HG03097 (cell line): Measurements from ENCODE around the gene DNAJC17.

Experiments
- ATAC-seq: cut with Tn5 transposase; IDR thresholded peaks from one replicate; pipeline ENCODE4 v1.9.1; 2021; ENCODE audit not compliant: unreplicated experiment, low FRiP score

Gene DNAJC17

DNA sequence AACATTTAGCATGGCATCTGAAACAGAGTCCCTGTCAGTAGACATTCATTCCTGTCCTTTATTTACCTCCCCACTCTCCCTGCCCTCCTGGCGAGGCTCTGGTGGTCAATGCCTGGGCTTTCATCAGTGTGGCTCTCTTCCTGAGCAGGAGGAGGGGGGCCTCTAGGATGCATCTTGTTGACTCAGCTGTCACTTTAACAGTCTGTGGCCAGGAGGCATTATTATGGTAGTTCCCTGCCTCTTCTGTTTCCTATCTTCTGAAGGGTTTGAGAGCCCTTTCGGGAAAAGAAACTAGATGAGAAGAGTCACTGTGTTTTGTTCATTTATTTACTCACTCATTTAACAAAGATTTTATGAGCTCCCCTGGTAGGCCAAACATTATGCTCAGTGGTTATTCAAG lies 23.6 kb upstream of the DNAJC17 start:
- ATAC-seq, result no peak

DNA sequence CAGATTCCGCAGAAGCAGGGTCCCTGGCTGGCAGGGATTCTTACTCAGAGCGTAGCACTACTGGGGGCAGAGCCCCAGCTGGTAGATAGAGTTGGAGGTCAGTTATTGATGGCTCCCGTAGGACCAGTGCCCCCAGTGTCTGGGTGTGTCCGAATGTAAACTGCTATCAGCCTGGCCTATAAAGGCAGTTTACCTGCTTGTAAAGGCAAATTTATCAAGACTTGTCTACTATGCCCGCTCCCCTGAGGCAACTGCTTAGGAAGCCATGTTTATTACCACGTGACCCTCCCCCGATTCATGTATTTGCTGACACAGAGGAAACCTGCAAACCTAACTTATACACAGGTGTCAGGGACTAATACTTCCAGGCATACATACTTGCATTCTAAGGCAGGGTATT lies 21.8 kb upstream of the DNAJC17 start:
- no peak for ATAC-seq

DNA sequence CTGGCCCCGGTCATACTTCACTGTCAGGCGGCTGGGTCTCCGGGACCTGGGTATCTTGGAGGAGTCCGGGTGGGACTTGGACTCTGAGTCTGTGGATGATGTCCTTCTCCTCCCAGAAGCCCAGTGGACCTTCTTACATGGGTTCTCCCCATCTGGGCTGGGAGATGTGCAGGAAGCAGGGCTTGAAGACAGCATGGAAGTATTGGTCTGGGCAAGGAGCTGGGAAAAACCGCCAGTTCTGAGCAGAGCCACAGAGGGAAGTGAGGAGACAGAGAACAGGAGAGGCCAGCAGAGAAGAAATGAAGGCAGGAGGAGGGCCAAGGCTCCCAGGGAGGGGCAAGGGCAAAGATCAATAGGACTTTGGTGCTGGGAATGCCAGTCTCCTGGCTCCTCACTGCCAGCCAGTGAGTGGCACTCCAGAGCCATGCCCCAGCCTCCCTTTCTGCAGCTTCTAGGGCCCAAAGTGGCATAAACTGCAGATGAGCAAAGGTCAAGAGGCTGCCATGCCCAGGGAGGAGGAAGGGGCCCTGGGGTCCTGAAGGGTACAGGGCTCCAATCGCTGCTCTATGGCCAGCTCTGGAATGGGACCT lies 21.3 kb upstream of the DNAJC17 start, which contains the start of gene PPP1R14D:
Gene PPP1R14D, minus strand, starts transcription at position 262 of the 590 bp plus-strand sequence. Its CDS starts 67 bp downstream, at position 195.
- ATAC-seq, result no peak

DNA sequence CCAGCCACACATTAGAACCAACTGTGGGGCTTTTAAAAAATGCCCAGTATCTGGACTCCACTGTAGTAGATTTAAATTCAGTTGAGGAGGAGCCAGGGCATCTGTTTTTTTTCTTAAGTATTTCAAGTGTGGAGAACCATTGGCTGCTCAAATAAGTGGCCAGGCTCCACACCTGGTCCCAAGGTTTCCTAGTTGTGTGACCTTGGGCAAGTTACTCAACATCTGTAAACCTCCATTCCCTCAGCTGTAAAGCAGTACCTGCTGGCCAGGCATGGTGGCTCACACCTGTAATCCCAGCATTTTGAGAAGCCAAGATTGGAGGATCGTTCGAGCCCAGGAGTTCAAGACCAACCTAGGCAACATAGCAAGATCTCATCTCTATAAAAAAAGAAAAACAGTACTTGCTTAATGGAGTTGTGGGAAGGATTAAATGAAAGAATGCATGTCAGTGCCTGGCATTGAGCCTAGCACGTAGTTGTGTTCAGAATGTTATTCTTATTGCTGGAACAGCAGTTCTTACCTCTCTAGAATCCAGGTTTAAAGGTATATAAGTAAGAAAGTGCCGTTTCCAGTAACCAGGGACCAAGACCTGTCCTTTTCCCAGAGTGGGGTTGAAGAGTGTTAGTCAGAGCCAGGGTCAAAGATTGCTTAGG lies 19.3 kb upstream of the DNAJC17 start:
- ATAC-seq, result no peak

DNA sequence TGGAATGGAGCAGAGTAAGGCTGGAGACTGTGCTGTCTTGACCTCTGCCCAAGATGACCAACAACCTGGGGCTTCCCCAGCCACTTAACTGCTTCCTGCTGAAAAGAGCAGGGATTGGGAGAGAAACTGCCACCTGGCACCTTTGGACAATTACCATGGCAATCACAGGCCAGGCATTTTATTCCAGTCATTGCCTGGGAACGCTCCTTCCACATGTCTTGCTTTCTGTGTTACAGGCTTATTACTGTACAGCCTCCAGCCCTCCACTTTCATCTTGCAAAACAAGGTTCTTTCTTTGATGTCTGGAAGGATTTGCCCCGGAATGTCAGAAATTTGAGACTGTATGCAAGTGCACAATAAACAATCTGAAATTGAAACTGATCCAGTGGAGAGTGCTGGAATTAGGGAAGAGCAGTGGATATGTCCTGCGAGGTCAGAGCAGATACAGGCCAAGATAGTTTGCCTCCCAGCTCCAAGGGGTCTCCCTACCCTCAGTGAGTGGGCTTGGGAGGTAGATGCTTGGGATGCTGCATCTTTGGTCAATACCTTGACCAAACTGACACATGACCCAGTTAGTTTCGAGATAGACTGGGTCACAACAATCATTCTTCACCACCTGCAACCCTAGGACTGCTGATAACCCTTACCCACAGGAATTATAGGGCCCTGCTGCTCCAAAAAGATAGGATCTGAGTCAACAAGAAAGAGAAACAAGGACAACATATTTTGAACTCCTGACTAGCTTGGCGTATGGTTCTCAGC lies 18.6 kb upstream of the DNAJC17 start:
- no peak for ATAC-seq

DNA sequence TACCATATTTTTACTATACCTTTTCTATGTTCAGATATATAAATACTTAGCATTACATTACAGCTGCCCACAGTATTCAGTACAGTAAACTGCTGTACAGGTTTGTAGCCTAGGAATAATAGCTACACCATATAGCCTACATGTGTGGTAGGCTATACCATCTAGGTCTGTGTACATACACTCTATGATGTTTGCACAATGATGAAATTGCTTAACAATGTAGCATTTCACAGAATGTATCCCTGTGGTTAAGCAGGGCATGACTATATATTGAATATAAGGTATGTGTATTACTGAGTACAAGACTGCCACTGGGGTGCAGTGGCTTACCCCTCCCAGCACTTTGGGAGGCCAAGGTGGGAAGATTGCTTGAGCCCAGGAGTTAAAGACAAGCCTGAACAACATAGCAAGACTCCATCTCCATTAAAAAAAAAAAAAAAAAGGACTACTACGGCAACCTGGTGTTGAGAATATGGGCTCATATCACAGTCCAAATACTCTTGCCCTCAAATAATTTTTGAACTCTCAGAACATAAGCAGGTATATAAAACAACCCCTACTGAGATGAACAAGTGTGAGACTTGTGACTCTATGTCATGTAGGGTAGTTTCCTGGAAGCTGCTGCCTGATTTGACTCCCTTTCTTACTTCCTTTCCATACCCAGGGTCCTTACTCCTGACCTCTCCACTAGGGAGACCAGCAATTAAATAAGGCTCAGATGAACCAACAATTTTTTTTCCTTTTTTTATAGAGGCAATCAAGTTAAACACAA lies 16.5 kb upstream of the DNAJC17 start:
- no peak for ATAC-seq

DNA sequence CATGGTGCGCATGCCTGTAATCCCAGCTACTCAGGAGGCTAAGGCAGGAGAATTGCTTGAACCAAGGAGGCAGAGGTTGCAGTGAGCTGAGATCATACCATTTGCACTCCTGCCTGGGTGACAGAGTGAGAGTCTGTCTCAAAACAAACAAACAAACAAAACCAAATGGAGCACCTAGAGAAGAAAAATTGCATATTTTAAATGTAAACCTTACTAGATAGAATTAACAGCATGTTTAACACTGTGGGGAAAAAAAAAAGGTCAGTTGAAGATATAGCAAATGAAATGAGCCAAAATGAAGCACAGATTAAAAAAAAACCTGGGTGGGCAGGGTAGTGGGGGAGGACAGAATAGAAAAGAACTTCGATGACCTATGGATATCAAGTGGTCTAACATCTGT lies 13.9 kb upstream of the DNAJC17 start:
- ATAC-seq, result no peak

DNA sequence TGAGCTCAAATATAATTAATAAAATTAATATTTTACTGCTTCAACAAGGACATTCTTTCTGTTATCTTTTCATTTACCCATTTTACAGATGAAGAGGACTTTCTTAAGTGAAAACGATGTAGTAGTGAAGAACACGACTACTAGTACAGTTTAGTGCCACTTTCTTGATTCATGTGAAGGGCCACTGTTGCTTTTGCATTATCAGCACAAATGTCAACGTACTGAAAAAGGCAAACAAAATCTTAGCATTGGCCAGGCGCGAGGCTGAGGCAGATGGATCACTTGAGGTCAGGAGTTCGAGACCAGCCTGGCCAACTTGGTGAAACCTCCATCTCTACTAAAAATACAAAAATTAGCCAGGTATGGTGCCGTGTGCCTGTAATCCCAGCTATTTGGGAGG lies 11.8 kb upstream of the DNAJC17 start:
- no peak for ATAC-seq

DNA sequence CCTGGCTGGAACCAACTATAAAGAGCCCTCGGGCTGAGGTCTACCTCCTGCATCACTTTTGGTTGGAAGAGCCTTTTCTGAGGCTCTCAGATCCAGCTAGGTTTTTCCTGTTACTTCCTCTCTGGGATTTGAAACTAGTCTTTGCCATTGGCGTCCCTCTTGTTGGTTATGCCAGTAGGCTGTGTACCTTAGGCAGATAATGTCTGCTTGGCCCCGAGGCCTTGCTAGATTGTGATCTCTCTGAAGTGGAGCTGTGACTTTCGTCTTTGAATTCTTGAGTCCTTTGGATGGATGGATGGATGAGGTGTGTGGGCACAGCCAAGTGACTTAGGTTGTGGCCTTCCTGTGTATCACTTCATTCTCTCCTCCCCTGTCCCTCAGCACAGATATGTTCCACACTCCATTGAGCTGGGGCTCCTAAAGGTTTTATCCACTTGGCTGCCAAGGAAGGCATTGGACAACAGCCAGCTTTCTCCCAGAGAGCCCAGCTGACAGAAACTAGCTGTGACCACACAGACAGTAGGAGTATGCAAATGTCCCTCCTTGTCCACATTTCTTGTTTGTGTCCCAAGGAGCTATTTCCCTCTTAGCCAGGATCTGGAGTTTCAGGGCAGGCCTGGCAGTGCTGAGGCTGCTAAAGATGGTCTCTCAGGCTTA lies 7.9 kb upstream of the DNAJC17 start:
- ATAC-seq, result no peak

DNA sequence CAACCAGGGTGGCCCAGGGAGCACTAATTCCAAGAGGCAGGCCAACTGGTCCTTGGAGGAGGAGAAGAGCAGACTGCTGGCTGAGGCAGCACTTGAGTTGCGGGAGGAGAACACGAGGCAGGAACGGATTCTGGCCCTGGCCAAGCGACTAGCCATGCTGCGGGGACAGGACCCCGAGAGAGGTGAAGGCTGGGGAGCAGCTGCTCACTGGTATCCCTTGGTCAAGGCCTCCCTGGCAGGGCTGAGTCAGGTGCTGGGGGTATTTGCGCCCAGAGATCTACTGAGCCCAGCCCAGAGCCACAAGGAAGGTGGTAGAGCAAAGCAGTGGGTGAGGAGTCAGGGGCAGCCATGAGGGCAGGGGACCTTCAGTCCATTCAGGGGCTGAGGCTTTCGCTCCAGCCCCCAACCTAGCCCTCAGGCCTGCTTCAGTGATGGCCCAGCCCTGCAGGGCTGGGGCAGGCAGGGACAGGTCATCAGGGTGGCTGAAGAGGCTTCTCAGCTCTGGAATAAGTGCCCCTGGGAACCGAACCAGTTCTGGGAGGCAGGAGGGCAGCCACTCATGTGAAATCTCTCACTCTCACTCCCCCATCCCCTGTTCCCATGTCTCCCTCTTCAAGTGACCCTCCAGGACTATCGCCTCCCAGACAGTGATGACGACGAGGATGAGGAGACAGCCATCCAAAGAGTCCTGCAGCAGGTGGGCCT lies 5.6 kb upstream of the DNAJC17 start:
- no peak for ATAC-seq

DNA sequence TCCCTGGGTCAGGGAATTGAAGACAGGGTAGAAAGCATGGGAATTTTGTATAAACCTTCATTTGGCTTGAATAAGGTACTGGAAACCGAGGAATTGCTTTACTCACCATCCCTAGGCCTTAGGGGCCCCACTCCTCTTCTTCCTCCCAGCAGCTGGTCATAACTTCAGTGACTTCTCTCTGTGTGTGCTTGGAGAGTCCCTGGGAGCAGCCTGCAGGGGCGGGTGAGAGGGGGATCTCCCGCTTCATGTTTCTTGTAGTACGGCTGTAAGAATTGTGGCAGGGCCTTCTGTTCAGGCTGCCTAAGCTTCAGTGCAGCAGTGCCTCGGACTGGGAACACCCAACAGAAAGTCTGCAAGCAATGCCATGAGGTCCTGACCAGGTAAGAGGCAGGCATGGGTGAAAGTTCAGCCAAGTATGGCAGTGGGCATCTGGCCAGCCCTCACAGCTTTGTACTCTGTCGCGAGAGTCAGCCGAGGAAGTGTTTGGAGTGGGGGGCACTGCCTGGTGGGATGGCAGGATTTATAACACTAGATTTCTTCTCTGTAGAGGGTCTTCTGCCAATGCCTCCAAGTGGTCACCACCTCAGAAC lies 1.7 kb upstream of the DNAJC17 start:
- no peak for ATAC-seq

DNA sequence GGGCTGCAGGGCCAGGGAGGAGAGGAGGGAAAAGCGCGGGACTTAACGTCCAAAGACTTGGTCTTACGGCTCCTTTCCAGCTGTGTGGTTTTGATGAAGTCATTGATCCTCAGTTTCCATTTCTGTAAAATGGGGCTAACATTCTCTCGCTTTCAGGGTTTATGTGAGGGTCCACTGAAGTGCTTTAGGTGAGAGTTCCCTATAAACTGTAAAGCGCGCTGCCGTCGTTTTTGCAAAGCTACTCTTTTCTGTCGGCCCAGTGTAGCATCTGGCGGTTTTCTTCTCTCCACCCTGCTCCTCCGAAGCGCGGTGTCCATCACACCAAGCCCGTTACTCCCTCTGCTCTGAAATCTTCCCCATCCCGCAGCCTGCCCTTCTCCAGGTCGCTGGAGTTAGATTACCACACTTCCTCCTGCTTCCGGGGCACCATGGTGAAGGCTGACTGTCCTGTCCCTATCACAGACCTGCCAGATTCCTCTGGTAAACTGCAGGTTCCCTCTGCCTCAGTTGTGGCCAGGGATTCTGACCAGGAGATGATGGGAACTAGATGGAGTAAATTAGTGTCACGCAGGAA lies 702 bp upstream of the DNAJC17 start:
- no peak for ATAC-seq

DNA sequence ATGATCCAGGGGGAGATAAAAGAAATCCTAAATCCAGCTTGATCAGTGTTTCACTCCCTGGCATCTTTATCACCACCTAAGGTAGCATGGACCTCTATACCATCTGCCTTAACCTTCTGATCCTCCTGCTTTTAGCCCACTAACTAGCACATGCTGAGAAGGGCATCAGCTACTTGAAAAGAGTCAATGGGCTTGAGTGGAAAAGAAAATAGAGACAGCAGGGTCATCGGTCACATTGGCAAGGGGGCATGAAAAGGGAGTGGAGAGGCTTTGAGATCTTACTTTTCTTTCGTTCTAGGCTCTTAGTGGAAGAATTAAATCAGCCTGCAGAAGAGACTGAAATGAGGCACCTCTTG lies 623 bp downstream of the DNAJC17 start:
- no peak for ATAC-seq

DNA sequence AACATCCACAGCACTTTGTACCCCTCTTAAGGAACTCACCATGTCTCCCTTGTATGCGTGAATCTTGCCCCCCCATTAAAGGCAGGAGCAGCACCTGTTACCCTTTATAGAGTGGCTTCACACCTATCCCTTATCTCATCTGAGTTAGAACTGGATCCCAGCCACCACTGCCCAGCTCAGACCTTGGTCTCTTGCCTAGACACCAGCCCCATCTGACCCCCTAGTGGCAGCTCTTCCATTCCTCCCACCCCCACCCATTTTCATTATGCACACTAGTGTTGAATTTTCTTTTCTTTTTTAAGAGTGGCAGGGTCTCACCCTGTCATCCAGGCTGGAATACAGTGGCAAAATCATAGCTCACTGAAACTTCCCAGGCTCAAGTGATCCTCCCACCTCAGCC lies 3.6 kb downstream of the DNAJC17 start:
- no peak for ATAC-seq

DNA sequence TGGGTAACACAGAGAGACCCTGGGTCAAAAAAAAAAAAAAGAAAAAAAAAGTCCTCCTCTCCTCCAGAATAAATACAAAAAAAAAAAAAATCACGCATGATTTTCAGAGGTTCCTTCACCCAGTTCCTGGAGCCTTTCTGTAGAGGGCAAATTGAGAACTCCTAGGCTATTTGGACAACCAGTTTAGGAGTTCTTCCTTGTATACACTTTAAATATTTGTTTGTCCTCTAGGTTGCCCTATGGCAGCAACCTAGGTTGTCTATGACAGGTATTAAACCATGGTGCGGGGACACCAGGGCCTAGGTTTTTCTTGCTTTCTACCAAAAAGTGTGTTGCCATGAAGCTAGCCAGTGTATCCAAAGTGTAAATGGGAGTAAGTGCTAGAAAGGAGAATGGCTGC lies 4.2 kb downstream of the DNAJC17 start:
- ATAC-seq, result no peak

DNA sequence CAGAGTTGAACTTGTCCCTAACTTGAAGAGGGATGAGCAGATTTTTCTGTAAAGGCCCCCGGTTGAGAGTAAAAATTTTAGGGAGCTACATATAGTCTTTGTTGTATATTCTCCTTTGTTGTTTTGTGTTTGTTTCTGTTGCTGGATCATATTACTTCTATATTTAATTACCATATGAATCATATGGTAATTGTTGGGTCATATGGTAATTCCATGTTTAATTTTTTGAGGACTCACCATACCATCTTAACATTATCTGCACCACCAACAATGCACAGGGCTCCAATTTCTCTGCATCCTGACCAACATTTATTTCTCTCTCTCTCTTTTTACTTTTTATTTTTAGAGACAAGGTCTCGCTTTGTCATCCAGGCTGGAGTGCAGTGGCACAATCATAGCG lies 7.8 kb downstream of the DNAJC17 start:
- ATAC-seq, result no peak

DNA sequence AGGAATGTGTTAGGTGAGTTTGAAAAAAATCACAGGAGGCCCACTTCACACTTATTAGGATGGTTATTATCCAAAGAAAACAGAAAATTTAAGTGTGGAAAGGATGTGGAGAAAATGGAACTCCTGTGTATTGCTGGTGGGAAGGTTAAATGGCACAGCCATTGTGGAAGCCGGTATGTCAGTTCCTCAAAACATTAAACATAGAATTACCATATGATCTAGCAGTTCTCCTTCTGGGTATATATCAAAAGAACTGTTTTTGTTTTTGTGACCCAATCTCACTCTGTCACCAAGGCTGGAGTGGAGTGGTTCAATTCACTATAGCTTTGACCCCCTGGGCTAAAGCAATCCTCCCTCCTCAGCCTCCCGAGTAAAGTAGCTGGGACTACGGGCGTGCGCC lies 10.8 kb downstream of the DNAJC17 start:
- ATAC-seq, result no peak

DNA sequence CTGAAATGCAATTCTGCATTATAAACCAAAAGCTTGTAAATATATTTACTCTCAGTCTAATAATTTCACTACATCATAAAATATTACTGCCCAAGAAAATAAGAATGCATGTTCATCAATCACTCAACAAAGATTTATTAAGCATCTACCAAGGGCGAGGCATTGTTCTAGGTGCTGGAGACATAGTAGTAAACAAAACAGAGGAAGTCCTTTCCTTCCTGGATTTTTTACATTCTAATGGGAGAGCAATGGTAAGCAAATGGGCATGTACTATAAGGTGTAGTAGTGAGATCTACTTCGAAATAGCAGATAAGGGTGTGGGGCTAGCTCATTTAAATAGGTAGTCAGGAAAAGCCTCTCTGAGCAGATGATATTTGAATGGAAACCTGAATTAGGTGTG lies 11.2 kb downstream of the DNAJC17 start:
- no peak for ATAC-seq

DNA sequence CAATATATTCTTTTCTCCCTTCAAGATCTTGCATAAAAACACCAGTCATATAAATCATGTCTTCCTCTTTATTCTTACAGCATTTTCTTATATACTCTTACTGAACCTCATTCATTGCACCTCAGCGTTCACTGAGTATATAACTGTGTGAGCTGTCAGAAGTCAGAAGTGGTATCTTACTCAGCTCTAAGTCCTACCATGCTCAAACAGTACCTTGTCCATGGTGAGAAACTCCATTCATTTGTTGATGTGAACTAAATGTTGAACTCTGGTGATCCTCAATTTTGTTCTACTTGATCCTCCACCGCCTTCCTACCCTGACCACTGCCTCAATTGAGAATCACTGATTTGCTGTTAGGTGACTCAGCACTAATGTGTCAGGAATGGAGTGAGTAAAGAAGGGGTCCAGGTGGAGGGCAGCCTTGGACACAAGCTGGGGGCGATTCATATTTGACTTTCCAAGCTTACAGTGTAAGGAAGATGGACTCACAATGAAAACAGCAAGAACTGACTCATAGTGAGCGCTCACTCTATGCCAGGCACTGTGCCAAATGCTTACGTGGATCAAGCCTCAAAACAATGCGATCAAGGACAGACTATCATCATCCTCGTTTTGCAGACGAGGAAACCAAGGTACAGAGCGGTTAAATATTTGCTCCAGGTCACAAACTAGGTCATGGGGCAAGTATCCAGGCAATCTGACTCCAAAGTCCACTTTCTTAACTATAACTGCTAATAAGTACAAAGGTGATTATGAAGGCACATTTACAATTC lies 13.9 kb downstream of the DNAJC17 start:
- no peak for ATAC-seq
